CD4-positive, CD25-positive, alpha-beta regulatory T cell (primary cell): ENCODE measurements around the gene MIR17HG. TPM values are rescaled to one million over a fixed set of nuclear protein-coding genes. Genes with fewer than 3 reads are reported as not detected.

Source experiments
- ATAC-seq, 2 donors: fragments of 150-1000 bp; cut with Tn5 transposase; one replicate each; pipeline ENCODE4 v1.10.0; 2021; ENCODE audit warnings: low read depth in 2 of 2, moderate number of reproducible peaks in 2 of 2, moderate library complexity in 1 of 2
- DNase-seq, 3 donors: peaks; one replicate each; pipeline versions ENCODE4 v3.0.0 to v3.0.0-alpha.2; 2012 to 2022; ENCODE audit warnings: mixed read lengths in 1 of 3
- H3K27ac ChIP-seq: one replicate; pipeline ENCODE4 v1.7.0; 2013; ENCODE audit warnings: mild to moderate bottlenecking, low read length; ENCODE audit not compliant: insufficient read depth, poor library complexity, severe bottlenecking
- H3K27me3 ChIP-seq: one replicate; pipeline ENCODE4 v1.7.0; 2013; ENCODE audit warnings: low read length; ENCODE audit not compliant: control insufficient read depth, insufficient read depth
- H3K36me3 ChIP-seq: one replicate; pipeline ENCODE4 v1.7.0; 2013; ENCODE audit warnings: mild to moderate bottlenecking, low read length, moderate library complexity; ENCODE audit not compliant: control insufficient read depth, insufficient read depth
- H3K4me1 ChIP-seq: 2 replicates; pipeline ENCODE4 v1.7.0; 2013; ENCODE audit warnings: mild to moderate bottlenecking, low read length; ENCODE audit not compliant: insufficient read depth, control insufficient read depth, poor library complexity, severe bottlenecking
- H3K4me3 ChIP-seq: one replicate; pipeline ENCODE4 v1.7.0; 2013; ENCODE audit warnings: low read depth, mild to moderate bottlenecking, low read length, moderate library complexity
- H3K9me3 ChIP-seq, 2 experiments: 1 replicate in 1 of 2; 2 replicates in 1 of 2; pipeline ENCODE4 v1.7.0; 2013; ENCODE audit warnings: low read length in 2 of 2, mild to moderate bottlenecking in 1 of 2, moderate library complexity in 1 of 2; ENCODE audit not compliant: control insufficient read depth in 2 of 2
- H3K27ac Mint-ChIP-seq, 3 donors: one replicate each; pipeline ENCODE4 v1.8.0; 2020 to 2022; ENCODE audit warnings: mild to moderate bottlenecking in 3 of 3, mixed read lengths in 3 of 3, moderate library complexity in 2 of 3
- H3K27me3 Mint-ChIP-seq: one replicate; pipeline ENCODE4 v1.8.0; 2022; ENCODE audit warnings: mild to moderate bottlenecking, mixed read lengths
- H3K36me3 Mint-ChIP-seq: one replicate; pipeline ENCODE4 v1.8.0; 2020; ENCODE audit warnings: mixed read lengths
- H3K4me1 Mint-ChIP-seq, 4 donors: one replicate each; pipeline ENCODE4 v1.8.0; 2020 to 2022; ENCODE audit warnings: mixed read lengths in 4 of 4, mild to moderate bottlenecking in 1 of 4
- H3K4me3 Mint-ChIP-seq, 4 donors: one replicate each; pipeline ENCODE4 v1.8.0; 2020 to 2022; ENCODE audit warnings: mild to moderate bottlenecking in 4 of 4, mixed read lengths in 4 of 4, moderate library complexity in 3 of 4
- H3K9me3 Mint-ChIP-seq, 7 donors: one replicate each; pipeline ENCODE4 v1.8.0; 2020 to 2022; ENCODE audit warnings: mixed read lengths in 7 of 7, mild to moderate bottlenecking in 3 of 7, moderate library complexity in 2 of 7
- polyA plus RNA-seq, 4 donors: library from polyadenylated mRNA; unstranded; fragments of 300-500 nt; fragmentation: Illumina TruSeq; gene quantifications; one replicate each; pipeline ENCODE4 v1.2.3, GENCODE V29; 2021
- total RNA-seq: library from RNA; stranded (reverse); gene quantifications from one replicate; pipeline ENCODE4 v1.2.3, GENCODE V29; 2022

The MIR17HG gene
- total and polyA plus RNA-seq, 5 donors from 2014 or later: 0.32 to 7.2 (median 0.48) TPM

DNA sequence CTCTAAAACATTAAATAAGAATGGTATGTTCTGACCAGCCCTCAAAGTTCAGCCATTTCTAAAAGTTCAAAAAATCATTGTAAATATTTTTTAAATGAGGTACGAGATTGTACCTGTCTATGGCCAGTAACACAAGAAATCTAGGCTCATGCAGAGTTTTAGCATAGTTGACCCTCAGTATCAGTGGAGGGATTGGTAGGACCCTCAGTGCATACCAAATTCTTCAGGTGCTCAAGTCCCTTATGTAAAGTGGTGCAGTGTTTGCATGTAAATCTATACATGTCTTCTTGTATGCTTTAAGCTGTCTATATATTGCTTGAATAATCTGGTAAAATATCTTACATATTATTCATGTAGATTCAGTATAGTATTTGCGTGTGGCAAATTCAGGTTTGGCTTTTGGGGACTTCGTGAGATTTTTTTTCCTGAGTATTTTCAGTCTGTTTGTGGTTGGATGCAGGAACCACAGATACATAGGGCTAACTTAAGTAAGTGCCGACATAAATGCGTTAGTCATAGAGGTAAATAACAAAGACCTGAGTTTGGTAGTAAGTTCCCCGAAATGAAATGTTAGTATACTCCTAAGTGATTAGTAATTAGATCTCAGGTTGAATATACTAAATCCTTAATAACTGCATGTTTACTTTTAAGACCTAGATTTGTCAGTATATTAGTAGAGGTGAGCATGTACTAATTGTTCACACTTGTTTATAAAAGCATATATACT lies 7.8 kb downstream of the MIR17HG start:
- Mint-ChIP-seq H3K27ac (no peak overlapping the region), H3K4me1 (peaks cover 5 to 46% (median 27%) of the 10 kb centered on the region in 4 donors), H3K9me3 (no peaks in the 10 kb centered on the region), H3K36me3 (peaks cover 27% of the 10 kb centered on the region), H3K27me3 (no peaks in the 10 kb centered on the region), H3K4me3 (no peak overlapping the region)
- Histone ChIP-seq H3K27me3 (no peaks in the 10 kb centered on the region), H3K9me3 (no peaks in the 10 kb centered on the region), H3K4me3 (no peak overlapping the region), H3K36me3 (peaks cover 46% of the 10 kb centered on the region), H3K27ac (no peak overlapping the region), H3K4me1 (peaks cover 5% of the 10 kb centered on the region)
- ATAC-seq (no peak), DNase-seq (no peak)

DNA sequence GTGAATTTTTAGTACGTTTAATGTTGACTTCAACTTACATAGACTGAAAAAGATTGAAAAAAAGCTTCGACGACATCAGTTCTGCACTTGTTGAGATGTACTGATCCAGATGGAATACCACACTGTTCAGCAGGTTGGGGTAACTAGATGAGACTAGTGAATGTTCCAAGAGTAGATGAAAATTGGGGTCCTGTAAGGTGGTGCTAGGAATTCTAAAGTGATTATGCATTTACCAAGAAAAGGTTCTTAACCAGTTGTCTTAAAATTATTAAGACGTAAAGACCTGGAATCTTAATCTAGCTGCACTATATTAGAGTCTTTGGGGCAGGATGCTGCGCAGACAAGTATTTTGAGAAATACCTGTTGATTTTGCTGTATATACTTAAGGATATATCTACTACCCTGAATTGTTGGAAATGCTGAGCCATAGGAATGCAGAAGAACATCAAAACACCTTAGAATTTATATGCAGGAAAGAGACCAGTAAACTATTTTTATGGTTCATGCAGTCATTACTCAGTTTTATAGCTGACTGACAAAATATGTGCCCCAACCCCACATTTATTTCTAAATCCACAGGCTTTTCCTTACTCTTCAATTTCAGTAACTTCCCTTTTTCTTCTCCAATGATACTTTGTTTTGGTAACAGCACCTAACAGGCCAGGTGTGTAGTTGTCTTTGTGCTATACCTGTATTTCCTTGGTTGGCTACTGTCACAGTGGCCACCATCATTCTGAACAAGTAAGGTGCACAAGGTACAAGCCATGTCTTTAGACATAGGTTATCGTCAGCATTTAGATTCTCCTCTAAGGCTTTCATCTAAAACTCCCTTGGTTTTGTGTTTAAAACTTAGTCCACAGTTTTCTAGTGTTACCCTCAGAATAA lies 8.6 kb downstream of the MIR17HG start:
- H3K27me3 ChIP-seq: no peaks in the 10 kb centered on the region
- H3K27ac ChIP-seq: no peak overlapping the region
- H3K9me3 ChIP-seq: no peaks in the 10 kb centered on the region
- no peak overlapping the region for H3K4me3 ChIP-seq
- Mint-ChIP-seq H3K27ac (no peak overlapping the region), H3K4me3 (no peak overlapping the region), H3K9me3 (no peaks in the 10 kb centered on the region), H3K36me3 (peaks cover 23% of the 10 kb centered on the region), H3K4me1 (peaks cover 5 to 42% (median 26%) of the 10 kb centered on the region in 4 donors), H3K27me3 (no peaks in the 10 kb centered on the region)
- DNase-seq: no peak
- ATAC-seq: no peak
- H3K4me1 ChIP-seq: no peaks in the 10 kb centered on the region
- peaks cover 40% of the 10 kb centered on the region for H3K36me3 ChIP-seq

DNA sequence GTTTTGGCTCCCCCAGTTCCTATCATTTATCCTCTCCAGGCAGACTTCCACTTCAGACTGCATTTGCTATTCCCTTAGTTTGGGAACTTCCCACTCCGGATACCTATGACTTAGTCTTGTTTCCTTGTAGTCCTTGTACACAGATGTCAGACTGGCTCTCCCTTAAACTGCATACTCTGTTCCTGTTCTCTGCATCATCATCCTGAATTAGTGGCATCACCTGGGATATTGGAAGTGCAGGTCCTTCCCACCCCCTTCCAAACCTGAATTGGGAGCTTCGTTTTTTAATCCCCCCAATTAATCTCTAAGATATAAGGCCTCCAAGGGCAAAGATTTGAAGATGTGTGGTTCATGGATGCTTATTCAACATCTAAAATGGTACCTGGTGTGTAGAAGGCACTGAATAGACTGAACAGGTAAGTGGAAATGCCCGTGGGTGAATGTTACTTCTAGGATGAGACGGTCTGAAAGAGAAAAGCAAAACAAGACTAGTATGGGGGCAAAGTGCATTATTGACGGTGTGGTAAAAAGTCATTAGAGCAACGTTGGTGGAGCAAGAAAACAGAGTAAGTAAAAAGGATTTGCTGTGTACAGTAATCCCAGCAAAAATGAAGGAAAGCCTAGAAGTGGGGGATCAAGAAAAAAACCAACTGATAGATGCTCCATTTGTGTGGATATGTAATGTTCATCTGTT lies 9.6 kb downstream of the MIR17HG start:
- H3K9me3 ChIP-seq: no peaks in the 10 kb centered on the region
- H3K4me3 Mint-ChIP-seq: no peak overlapping the region
- H3K36me3 ChIP-seq: peaks cover 30% of the 10 kb centered on the region
- H3K27ac Mint-ChIP-seq: peak overlapping the region in 1 of 3 donors; percentile 29
- ATAC-seq (no peak), DNase-seq (no peak)
- no peak overlapping the region for H3K27ac ChIP-seq
- no peaks in the 10 kb centered on the region for H3K4me1 ChIP-seq
- H3K9me3 Mint-ChIP-seq: no peaks in the 10 kb centered on the region
- H3K27me3 Mint-ChIP-seq: no peaks in the 10 kb centered on the region
- no peaks in the 10 kb centered on the region for H3K27me3 ChIP-seq
- no peak overlapping the region for H3K4me3 ChIP-seq
- peaks cover 5 to 32% (median 23%) of the 10 kb centered on the region in 4 donors for H3K4me1 Mint-ChIP-seq
- peaks cover 23% of the 10 kb centered on the region for H3K36me3 Mint-ChIP-seq

DNA sequence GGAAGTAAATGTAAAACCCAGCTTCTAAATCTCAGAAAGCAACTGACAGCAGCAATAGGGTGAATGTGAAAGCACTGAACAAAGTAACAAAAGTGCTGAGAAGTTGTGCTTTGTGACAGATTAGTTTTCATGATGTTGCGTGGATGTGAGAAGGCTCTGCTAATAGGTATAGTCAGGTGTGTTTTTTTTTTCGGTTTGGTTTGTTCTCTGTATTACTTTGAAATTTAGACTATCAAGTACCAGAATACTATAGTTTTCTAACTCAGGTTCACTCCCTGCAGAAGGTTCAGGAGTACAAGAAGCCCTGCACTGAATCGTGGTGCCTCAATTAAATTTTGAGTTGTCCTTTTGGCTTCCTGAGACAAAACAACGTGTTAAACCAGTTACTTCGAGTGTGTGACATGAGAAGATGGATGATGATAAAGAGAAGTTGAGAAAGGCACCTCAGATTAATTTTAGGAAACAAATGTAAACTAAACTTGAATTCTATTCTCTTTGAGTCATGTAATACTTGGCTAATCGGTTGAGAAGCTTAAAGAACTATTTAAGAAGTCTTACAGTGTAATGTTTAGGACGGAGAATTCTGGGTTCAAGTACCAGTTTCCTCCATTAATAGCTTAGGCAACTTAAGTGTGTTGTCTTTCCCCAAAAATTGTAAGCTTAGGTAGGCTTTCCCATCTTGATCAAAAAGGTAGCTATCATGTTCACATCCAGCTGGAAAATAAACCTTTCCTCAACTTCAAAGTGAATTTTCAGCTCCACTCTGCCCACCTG lies 10.3 kb downstream of the MIR17HG start:
- ATAC-seq (no peak), DNase-seq (no peak)
- no peak overlapping the region for H3K27ac ChIP-seq
- no peaks in the 10 kb centered on the region for H3K9me3 Mint-ChIP-seq
- H3K36me3 ChIP-seq: peaks cover 28% of the 10 kb centered on the region
- H3K36me3 Mint-ChIP-seq: peaks cover 23% of the 10 kb centered on the region
- H3K27me3 Mint-ChIP-seq: no peaks in the 10 kb centered on the region
- H3K4me1 Mint-ChIP-seq: peaks cover 5 to 28% (median 23%) of the 10 kb centered on the region in 4 donors
- H3K27me3 ChIP-seq: no peaks in the 10 kb centered on the region
- H3K27ac Mint-ChIP-seq: peak overlapping the region in 1 of 3 donors; percentile 29
- H3K4me3 Mint-ChIP-seq: no peak overlapping the region
- no peaks in the 10 kb centered on the region for H3K9me3 ChIP-seq
- no peaks in the 10 kb centered on the region for H3K4me1 ChIP-seq
- no peak overlapping the region for H3K4me3 ChIP-seq

DNA sequence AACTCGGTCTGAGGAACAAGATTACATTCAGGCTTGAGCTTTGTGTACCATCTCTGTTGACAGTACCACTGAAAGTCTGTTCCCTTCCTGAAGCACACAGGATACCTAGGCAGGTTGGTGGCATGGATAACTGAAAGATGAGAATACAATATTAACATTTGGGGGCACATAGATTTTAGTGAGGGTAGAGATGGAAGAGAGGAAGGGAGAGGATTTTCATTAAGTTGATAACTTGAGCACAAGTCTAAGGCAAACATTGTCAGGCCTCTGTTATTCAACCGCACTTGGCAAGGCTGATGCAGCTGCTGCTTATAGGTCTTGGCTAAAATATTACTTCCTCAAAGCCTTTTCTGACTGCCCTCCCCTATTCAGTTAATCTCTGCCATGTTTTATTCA lies 10.9 kb downstream of the MIR17HG start:
- peak overlapping the region in 1 of 3 donors; percentile 2 for H3K27ac Mint-ChIP-seq
- H3K36me3 Mint-ChIP-seq: peaks cover 19% of the 10 kb centered on the region
- Histone ChIP-seq H3K4me3 (no peak overlapping the region), H3K27me3 (no peaks in the 10 kb centered on the region), H3K4me1 (no peaks in the 10 kb centered on the region), H3K36me3 (peaks cover 22% of the 10 kb centered on the region), H3K9me3 (no peaks in the 10 kb centered on the region), H3K27ac (no peak overlapping the region)
- no peaks in the 10 kb centered on the region for H3K9me3 Mint-ChIP-seq
- H3K4me3 Mint-ChIP-seq: no peak overlapping the region
- ATAC-seq (no peak), DNase-seq (no peak)
- H3K27me3 Mint-ChIP-seq: no peaks in the 10 kb centered on the region
- peaks cover 2 to 23% (median 19%) of the 10 kb centered on the region in 4 donors for H3K4me1 Mint-ChIP-seq

DNA sequence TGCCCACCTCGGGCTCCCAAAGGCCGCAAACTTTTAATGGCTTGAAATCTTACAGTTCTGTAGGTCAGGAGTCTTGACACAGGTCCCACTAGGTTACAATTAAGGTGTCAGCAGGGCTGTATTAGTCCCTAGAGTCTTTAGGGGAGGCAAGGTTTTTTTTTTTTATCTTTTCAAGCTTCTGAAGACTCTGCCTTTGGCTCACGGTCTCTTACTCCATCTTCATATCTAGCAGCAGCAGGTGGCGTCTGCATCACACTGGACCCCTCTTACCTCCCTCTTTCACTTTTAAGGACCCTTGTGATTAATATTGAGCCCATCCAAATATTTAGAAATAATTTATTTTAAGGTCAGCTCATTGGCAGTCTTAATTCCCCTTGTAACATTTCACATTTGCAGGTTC lies 11.6 kb downstream of the MIR17HG start:
- no peak overlapping the region for H3K4me3 Mint-ChIP-seq
- Histone ChIP-seq H3K27me3 (no peaks in the 10 kb centered on the region), H3K9me3 (no peaks in the 10 kb centered on the region), H3K27ac (no peak overlapping the region), H3K4me1 (no peaks in the 10 kb centered on the region), H3K36me3 (peaks cover 16% of the 10 kb centered on the region), H3K4me3 (no peak overlapping the region)
- H3K27ac Mint-ChIP-seq: no peak overlapping the region
- H3K4me1 Mint-ChIP-seq: peaks cover 0 to 21% (median 18%) of the 10 kb centered on the region in 4 donors
- H3K9me3 Mint-ChIP-seq: no peaks in the 10 kb centered on the region
- ATAC-seq (no peak), DNase-seq (no peak)
- H3K27me3 Mint-ChIP-seq: no peaks in the 10 kb centered on the region
- H3K36me3 Mint-ChIP-seq: peaks cover 15% of the 10 kb centered on the region

DNA sequence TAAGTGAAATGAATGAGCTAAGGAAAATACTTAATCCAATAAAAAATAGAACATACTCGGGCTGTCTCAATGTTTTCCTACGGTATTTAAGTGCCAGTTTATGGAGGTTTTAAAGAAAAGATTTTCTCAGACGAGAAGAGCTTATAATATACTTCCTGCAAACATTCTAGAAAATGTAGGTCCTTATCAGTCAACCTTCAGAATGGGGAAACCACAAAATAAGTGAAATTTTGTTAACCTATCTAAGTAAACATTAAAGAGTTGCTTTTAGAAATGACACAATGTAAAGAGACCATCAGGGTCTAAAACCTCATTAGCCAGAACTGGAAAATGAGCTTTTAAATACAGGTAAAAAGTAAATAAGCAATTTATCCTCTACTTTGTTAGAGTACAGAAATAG lies 12.1 kb downstream of the MIR17HG start:
- H3K4me3 ChIP-seq: no peak overlapping the region
- no peaks in the 10 kb centered on the region for H3K27me3 Mint-ChIP-seq
- no peaks in the 10 kb centered on the region for H3K4me1 ChIP-seq
- H3K9me3 ChIP-seq: no peaks in the 10 kb centered on the region
- H3K27ac ChIP-seq: no peak overlapping the region
- no peaks in the 10 kb centered on the region for H3K9me3 Mint-ChIP-seq
- H3K36me3 ChIP-seq: peaks cover 13% of the 10 kb centered on the region
- no peaks in the 10 kb centered on the region for H3K27me3 ChIP-seq
- H3K27ac Mint-ChIP-seq: peak overlapping the region in 1 of 3 donors; percentile 6
- DNase-seq: no peak
- no peak overlapping the region for H3K4me3 Mint-ChIP-seq
- H3K4me1 Mint-ChIP-seq: peaks cover 0 to 21% (median 15%) of the 10 kb centered on the region in 4 donors
- peaks cover 10% of the 10 kb centered on the region for H3K36me3 Mint-ChIP-seq
- ATAC-seq: no peak
